Pons (tissue), 1 donor: Measurements from ENCODE around the gene VWA3A.
"Not testable (repeated sequence)": the region's sequence is repeated elsewhere in the genome, so short reads cannot be mapped to it uniquely, and the experiment has no call there.

ENCODE experiments used
- DNase-seq: peaks from one replicate; pipeline ENCODE4 v3.0.0-alpha.2; 2016; ENCODE audit warnings: low spot score

VWA3A gene

GRCh38 chr16:22092143-22092933, at the start of gene VWA3A:
Gene VWA3A, plus strand, starts transcription at chr16:22092541. Its CDS starts 97 bp downstream, at chr16:22092638.
- peak; percentile 19 for DNase-seq

DNA sequence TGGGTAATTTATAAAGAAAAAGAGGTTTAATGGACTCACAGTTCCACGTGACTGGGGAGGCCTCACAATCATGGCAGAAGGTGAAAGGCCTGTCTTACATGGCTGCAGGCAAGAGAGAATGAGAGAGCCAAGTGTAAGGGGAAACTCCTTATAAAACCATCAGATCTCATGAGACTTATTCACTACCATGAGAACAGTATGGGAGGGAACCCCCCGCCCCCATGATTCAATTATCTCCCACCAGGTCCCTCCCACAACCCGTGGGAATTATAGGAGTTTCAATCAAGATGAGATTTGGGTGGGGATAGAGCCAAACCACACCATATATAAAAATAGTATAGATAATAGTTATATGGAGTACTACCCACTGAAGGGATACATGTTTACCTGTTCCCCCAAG, 48.5 kb upstream of the VWA3A start:
- not testable (repeated sequence) for DNase-seq

DNA sequence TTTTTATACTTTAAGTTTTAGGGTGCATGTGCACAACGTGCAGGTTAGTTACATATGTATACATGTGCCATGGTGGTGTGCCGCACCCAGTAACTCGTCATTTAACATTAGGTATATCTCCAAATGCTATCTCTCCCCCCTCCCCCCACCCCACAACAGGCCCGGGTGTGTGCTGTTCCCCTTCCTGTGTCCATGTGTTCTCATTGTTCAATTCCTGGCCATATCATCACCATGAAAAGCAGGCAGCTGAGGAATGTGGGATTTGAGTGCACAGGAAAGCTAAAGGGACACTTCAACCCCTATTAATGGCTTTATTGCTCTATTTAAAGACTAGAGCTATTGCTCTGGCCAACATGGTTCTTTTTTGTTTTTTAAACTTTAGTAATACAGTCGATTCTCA, 46.5 kb upstream of the VWA3A start:
- DNase-seq: not testable (repeated sequence)

DNA sequence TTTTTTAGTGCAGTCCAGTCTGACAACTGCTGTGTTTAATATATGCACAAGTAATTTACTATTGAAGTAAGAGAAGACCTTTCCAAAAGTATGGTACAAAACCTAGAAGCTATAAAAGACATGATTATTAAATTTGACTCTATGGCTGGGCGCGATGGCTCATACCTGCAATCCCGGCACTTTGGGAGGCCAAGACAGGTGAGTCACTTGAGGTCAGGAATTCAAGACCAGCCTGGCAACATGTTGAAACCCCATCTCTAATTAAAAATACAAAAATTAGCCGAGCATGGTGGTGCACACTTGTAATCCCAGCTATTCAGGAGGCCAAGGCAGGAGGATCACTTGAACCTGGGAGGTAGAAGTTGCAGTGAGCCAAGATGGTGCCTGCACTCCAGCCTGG, 41.4 kb upstream of the VWA3A start:
- DNase-seq: no peak

DNA sequence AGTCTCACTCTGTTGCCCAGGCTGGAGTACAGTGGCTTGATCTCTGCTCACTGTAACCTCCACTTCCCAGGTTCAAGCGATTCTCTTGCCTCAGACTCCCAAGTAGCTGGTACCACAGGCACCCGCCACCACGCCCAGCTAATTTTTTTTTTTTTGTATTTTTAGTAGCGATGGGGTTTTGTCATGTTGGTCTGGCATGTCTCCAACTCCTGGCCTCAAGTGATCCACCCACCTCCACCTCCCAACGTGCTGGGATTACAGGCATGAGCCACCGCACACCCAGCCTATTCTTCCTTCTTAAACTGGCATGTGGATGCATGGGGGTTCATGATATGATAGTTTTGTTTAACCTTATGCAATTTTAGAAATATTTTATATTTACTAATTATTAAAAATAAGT, 39.4 kb upstream of the VWA3A start:
- DNase-seq: no peak

DNA sequence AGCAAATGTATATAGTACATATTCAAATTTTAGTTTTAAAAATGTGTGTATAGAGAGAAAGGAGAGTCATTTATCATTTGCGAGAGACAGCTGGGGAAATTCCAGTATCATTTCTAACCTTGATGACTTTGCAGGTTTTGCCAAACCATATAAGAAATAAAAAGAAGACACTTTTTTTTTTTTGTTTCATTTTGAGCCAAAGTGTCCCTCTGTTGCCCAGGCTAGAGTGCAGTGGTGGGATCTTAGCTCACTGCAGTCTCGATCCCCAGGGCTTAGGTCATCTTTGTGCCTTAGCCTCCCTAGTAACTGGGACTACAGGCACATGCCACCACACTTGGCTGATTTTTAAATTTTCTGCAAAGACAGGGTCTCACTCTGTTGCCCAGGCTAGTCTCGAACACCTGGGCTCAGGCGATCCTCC, 38.4 kb upstream of the VWA3A start:
- no peak for DNase-seq

- DNase-seq: no peak
Observed at GRCh38 chr16:22054847-22055590, 37.3 kb upstream of the VWA3A start.

- no peak for DNase-seq
Observed at GRCh38 chr16:22055881-22056280, 36.5 kb upstream of the VWA3A start.

DNA sequence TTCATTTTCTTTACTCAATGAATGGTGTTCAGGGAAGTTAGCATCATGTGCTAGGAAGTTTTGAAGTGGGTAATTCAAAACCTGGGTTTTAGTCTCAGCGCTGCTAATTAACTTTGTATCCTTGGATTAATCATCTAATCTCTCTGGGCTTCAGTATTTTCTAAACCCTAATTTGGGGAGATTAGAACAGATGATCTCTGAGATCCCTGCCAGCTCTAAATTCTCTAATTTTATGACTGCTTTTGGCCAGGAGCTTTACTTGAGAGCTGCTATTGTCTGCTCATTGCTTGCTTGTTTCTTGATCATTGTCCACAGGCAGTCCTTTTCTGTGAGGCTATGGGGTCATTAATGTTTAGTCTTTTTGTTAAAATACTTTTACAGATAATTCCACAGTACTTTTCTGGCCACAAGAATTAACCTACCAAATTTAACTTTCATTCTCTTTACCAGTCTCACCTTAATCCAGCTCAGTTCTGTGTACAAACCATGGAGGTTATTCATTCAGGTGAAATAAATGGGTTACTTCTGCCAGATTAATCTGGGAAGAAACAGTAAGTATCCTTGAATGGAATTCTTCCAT, 28.4 kb upstream of the VWA3A start:
- DNase-seq: no peak

- DNase-seq: no peak
Observed at GRCh38 chr16:22065252-22065651, 27.1 kb upstream of the VWA3A start.

DNA sequence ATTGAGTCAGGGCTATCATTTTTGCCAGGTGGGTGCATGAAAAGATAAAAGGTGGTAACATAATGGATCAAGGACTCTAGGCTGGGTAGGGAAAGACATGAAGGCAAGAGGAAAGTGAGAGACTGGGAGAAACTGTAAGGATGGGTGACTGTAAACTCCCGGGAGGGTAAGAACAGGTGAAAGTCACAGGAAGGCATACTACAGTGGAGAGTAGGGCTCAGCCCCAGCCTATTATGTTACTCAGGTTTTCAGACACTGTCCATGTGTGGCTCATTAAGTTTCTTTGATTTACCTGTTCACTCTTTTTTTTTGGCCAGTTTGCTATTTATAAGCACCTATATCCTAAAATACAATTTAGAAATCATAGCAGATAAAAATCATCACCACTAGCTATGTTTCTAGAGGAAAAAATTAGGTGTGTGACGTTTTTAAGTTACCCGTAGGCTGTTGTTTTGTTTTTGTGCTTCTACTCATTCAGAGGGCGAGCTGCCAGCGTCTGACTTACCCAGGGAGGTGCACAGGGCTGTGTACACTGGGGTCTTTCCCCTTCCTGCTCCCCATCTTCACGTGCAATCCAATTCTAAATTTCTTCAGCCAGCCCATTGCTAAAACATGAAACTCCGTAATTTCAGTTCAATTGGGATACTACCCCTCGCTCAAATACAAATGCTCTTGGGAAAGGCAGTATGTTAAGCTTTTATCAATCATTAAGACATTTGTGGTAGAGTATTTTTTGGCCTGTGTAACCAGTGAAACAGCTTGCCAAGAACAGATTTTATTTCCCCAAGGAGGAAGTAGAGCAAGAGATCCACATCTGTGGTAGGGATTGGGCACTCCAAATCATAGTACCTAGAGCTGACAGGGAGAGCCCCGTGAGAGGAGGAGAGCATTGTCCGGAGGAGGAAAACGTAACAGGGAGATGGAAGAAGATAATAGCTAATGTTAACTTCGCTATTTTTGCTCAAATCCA, 21.7 kb upstream of the VWA3A start:
- no peak for DNase-seq

GRCh38 chr16:22071331-22071910, 20.9 kb upstream of the VWA3A start:
- DNase-seq: no peak

DNA sequence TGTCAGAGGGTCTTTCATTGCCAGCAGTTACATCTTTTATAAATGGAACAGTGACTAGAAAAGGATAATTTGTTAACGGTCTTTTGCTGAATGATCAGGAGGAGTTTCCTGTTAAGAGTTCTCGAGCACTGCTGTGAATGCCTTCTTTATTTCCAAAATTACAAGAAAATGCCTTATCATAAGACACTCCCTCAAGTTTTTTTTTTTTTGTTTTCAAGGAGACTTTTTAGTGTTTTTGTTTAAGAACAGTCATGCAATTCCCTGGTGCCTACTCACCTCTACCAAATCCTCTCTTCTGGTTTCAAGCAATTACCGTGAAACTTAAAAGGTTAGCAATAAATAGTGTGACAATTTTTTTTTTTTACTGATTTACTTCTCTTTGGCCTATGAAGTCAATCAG, 19.0 kb upstream of the VWA3A start:
- DNase-seq: no peak

- no peak for DNase-seq
Observed at GRCh38 chr16:22075043-22075757, 17.1 kb upstream of the VWA3A start.

DNA sequence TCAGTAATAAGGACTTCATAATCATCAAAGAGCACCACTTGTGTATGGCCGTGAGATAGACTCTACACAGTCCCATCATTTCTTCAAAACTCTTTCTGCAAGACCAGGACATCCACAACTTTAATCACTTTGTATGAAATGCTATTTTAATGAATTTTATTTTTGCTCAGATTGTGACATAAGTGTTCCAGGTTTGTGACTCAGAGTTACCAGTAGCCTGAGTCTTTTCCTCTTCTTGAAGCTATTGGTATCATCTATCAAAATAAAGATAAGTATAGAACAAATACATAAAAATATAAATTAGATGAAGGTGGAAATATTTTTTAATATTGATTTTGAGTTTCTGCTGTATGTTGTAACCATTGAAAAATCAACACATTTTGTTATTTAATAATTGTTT, 16.6 kb upstream of the VWA3A start:
- no peak for DNase-seq

GRCh38 chr16:22077700-22078313, 14.5 kb upstream of the VWA3A start:
- DNase-seq: peak; percentile 34

DNA sequence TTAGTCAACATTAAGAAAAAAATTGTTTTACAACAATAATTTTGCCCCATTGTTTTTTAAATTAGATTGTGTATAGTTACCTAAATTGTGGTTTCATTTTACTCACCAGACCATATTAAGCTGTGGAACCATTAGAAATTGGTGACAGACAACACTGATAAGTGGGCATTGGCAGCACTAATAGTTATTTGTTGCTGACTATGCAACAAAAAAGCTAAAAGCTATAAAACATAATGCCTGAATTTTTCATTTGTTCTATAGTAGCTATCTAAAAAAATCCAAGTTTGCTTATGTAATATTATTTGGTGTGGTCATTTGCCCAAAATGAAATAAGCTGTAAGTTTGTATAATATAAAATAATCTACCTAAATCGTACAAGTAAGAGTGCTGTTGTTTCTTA, 13.7 kb upstream of the VWA3A start:
- DNase-seq: no peak

DNA sequence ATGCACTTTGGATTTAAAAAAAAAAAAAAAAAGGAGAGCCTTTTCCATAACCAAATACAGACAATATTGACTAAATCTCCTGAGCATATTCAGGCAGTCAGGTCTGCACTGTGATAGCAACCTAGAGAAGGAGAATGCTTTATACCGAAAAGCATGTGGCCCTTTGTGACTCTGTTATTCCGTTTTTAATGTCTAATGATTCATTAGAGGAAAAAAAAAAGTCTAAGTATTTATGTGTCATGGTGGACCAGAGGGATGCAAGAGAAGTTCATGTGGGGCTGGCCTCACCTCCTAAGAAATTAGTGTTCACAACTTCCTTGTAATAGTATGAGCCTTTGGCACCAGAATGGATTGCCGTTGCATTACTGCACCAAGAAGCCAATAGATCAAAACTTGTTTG, 11.3 kb upstream of the VWA3A start:
- DNase-seq: no peak

DNA sequence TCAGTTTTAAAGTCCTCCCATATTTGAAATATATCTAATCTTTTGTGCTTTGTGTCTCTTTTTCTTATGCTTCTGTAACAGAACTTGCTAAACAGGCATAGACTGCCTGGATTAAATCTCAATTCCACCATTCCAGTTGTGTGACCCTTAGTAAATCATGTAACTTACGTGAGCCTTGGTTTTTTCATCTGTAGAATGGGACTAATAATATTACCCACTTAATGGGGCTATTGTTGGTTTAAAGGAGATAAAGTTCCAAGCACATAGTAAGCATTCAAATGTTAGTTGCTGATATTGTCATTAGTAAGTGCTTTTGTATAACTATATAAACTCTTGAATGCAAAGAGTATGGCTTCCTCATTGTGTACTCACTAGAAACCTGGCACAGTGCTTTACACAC, 5.9 kb upstream of the VWA3A start:
- DNase-seq: no peak

GRCh38 chr16:22088642-22089041, 3.7 kb upstream of the VWA3A start:
- no peak for DNase-seq
